ENCODE results near the gene PTPA. TPM values are rescaled to one million over a fixed set of nuclear protein-coding genes. Genes with fewer than 3 reads are reported as not detected.

The PTPA gene
- total and polyA plus RNA-seq, 9 of the 15 experiments (the other 6 are each of a cell fraction or from before 2014, with no cell fraction given) = 1.7 to 121 (median 72.6) TPM

- 0 out of 2 replicates have a peak, but pooled peaks have one; percentile 37 for TF ChIP-seq HDAC6 (IDR thresholded peaks at IDR 0.05; ENCODE audit: low read depth, low read length)
- no peak for TF ChIP-seq HLTF (IDR thresholded peaks at IDR 0.05)
- no peak for TF ChIP-seq ZNF121 (CRISPR knock-in tag; conservative IDR thresholded peaks at IDR 0.05)
- TF ChIP-seq ZNF184 (CRISPR knock-in tag; IDR thresholded peaks at IDR 0.05) = no peak
- no peak for TF ChIP-seq MTA3 (IDR thresholded peaks at IDR 0.05; ENCODE audit: borderline replicate concordance)
- peak; percentile 59; the same call in 1 of the 2 replicates for TF ChIP-seq POLR2G (IDR thresholded peaks at IDR 0.05; ENCODE audit: low read depth, low read length)
- no peak for TF ChIP-seq PRDM10 (IDR thresholded peaks at IDR 0.05; ENCODE audit: partially characterized antibody)
- TF ChIP-seq ZNF316 (IDR thresholded peaks at IDR 0.05) = no peak
- TF ChIP-seq CBFA2T3 (IDR thresholded peaks at IDR 0.05) = no peak
- TF ChIP-seq ZEB2 (IDR thresholded peaks at IDR 0.05) = no peak
- peak; percentile 82; the same call in 1 of the 2 replicates for TF ChIP-seq KDM2B (CRISPR knock-in tag; IDR thresholded peaks at IDR 0.05)
- no peak for TF ChIP-seq ZNF507 (tag; conservative IDR thresholded peaks at IDR 0.05)
- TF ChIP-seq, protein P1, sequence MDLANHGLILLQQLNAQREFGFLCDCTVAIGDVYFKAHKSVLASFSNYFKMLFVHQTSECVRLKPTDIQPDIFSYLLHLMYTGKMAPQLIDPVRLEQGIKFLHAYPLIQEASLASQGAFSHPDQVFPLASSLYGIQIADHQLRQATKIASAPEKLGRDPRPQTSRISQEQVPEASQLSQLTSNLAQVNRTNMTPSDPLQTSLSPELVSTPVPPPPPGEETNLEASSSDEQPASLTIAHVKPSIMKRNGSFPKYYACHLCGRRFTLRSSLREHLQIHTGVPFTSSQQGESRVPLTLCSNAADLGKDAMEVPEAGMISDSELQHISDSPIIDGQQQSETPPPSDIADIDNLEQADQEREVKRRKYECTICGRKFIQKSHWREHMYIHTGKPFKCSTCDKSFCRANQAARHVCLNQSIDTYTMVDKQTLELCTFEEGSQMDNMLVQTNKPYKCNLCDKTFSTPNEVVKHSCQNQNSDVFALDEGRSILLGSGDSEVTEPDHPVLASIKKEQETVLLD (IDR thresholded peaks at IDR 0.05) = no peak
- TF ChIP-seq BMI1 (IDR thresholded peaks at IDR 0.05; ENCODE audit: low read length) = no peak
- no peak for TF ChIP-seq SNIP1 (IDR thresholded peaks at IDR 0.05; ENCODE audit: low read depth)
- TF ChIP-seq ZNF311 (CRISPR knock-in tag; IDR thresholded peaks at IDR 0.05) = no peak
- TF ChIP-seq FOSL1 (tag; conservative IDR thresholded peaks at IDR 0.05) = no peak
- TF ChIP-seq CCAR2 (IDR thresholded peaks at IDR 0.05; ENCODE audit: low read depth, low read length) = no peak
- TF ChIP-seq HCFC1 (IDR thresholded peaks at IDR 0.05; ENCODE audit: low read depth, low read length) = no peak
- TF ChIP-seq, protein P2, sequence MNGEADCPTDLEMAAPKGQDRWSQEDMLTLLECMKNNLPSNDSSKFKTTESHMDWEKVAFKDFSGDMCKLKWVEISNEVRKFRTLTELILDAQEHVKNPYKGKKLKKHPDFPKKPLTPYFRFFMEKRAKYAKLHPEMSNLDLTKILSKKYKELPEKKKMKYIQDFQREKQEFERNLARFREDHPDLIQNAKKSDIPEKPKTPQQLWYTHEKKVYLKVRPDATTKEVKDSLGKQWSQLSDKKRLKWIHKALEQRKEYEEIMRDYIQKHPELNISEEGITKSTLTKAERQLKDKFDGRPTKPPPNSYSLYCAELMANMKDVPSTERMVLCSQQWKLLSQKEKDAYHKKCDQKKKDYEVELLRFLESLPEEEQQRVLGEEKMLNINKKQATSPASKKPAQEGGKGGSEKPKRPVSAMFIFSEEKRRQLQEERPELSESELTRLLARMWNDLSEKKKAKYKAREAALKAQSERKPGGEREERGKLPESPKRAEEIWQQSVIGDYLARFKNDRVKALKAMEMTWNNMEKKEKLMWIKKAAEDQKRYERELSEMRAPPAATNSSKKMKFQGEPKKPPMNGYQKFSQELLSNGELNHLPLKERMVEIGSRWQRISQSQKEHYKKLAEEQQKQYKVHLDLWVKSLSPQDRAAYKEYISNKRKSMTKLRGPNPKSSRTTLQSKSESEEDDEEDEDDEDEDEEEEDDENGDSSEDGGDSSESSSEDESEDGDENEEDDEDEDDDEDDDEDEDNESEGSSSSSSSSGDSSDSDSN (IDR thresholded peaks at IDR 0.05; ENCODE audit: borderline replicate concordance in 1 of 2, low read depth in 2 of 2, low read length in 2 of 2) = 0 out of 4 replicates have a peak, but pooled peaks of 1 of the 2 experiments have one; percentile 47
- TF ChIP-seq HMGN3 (IDR thresholded peaks at IDR 0.05; ENCODE audit: borderline replicate concordance, extremely low read depth, insufficient read length, low read depth, low read length) = peak; percentile 40
- no peak for TF ChIP-seq NFXL1 (CRISPR knock-in tag; IDR thresholded peaks at IDR 0.05)
- no peak for TF ChIP-seq ZNF140 (CRISPR knock-in tag; IDR thresholded peaks at IDR 0.05)
- no peak for TF ChIP-seq POLR2AphosphoS2 (IDR thresholded peaks at IDR 0.05; ENCODE audit: low read length)
Observed at GRCh38 chr9:129176701-129177442, 65.7 kb downstream of the PTPA start (continued).
